K562 (cell line): Measurements from ENCODE around the gene SUMF2. TPM values are rescaled to one million over a fixed set of nuclear protein-coding genes. Genes with fewer than 3 reads are reported as not detected.

Source experiments
- CAMTA2 ChIP-seq: fragments of 250-450 bp; sonication (Bioruptor Pico); conservative IDR thresholded peaks from 2 replicates; pipeline ENCODE4 v1.5.1; 2022
- DACH1 ChIP-seq: fragments of 450-650 bp; IDR thresholded peaks from 2 replicates; pipeline ENCODE4 v1.6.1; 2018; ENCODE audit not compliant: partially characterized antibody
- FOXJ2 ChIP-seq: fragments of 200-800 bp; sonication (Bioruptor generic); IDR thresholded peaks from 2 replicates; pipeline ENCODE4 v1.6.1; 2016; ENCODE audit warnings: missing genetic modification characterization, missing compliant biosample characterization
- FOXM1 ChIP-seq, 2 experiments: fragments of 450-650 bp in 1 of 2; sonication (generic) in 1 of 2; formaldehyde crosslinking in 1 of 2; IDR thresholded peaks; 2 replicates each; pipeline versions ENCODE4 v1.6.1 to v1.9.0; 2017 to 2022; ENCODE audit warnings: low read depth in 2 of 2, mild to moderate bottlenecking in 2 of 2, missing genetic modification reagents in 1 of 2, moderate library complexity in 1 of 2
- LEF1 ChIP-seq: fragments of 450-650 bp; IDR thresholded peaks from 2 replicates; pipeline ENCODE4 v1.6.1; 2016; ENCODE audit warnings: mild to moderate bottlenecking
- MAX ChIP-seq: sonication (generic); formaldehyde crosslinking; IDR thresholded peaks from 2 replicates; pipeline ENCODE4 v1.9.0; 2022; ENCODE audit warnings: mild to moderate bottlenecking, missing genetic modification reagents
- MED1 ChIP-seq: sonication (generic); formaldehyde crosslinking; IDR thresholded peaks from 2 replicates; pipeline ENCODE4 v1.8.1; 2023; ENCODE audit warnings: missing genetic modification reagents, borderline replicate concordance
- NFATC3 ChIP-seq: fragments of 450-650 bp; IDR thresholded peaks from 2 replicates; pipeline ENCODE4 v1.6.1; 2017; ENCODE audit warnings: mild to moderate bottlenecking
- PHF20 ChIP-seq: fragments of 450-650 bp; IDR thresholded peaks from 2 replicates; pipeline ENCODE4 v1.6.1; 2018; ENCODE audit not compliant: partially characterized antibody
- RB1 ChIP-seq: fragments of 450-650 bp; IDR thresholded peaks from 2 replicates; pipeline ENCODE4 v1.6.1; 2017; ENCODE audit warnings: low read depth, mild to moderate bottlenecking
- RCOR1 ChIP-seq, 2 experiments: IDR thresholded peaks; 2 replicates each; pipeline ENCODE4 v1.6.1; 2012; ENCODE audit warnings: low read depth in 2 of 2, low read length in 2 of 2, borderline replicate concordance in 1 of 2, improper control_type of control experiment in 1 of 2
- RERE ChIP-seq: sonication (generic); formaldehyde crosslinking; IDR thresholded peaks from 2 replicates; pipeline ENCODE4 v1.8.0; 2023; ENCODE audit warnings: missing genetic modification reagents, mild to moderate bottlenecking, borderline replicate concordance
- TFAM ChIP-seq: fragments of 250-450 bp; sonication (Bioruptor Pico); conservative IDR thresholded peaks from 2 replicates; pipeline ENCODE4 v1.5.0; 2021; ENCODE audit warnings: mild to moderate bottlenecking, moderate library complexity
- ZNF184 ChIP-seq: sonication (generic); formaldehyde crosslinking; IDR thresholded peaks from 2 replicates; pipeline ENCODE4 v1.5.0; 2020; ENCODE audit warnings: missing genetic modification reagents
- ZNF232 ChIP-seq: sonication (generic); formaldehyde crosslinking; IDR thresholded peaks from 2 replicates; pipeline ENCODE4 v1.8.0; 2022; ENCODE audit warnings: mild to moderate bottlenecking, missing genetic modification reagents
- ZNF398 ChIP-seq: fragments of 250-450 bp; sonication (Bioruptor Pico); IDR thresholded peaks from 2 replicates; pipeline ENCODE4 v1.8.0; 2021; ENCODE audit warnings: moderate library complexity, mild to moderate bottlenecking, inconsistent platforms
- ZNF57 ChIP-seq: fragments of 450-650 bp; formaldehyde crosslinking; IDR thresholded peaks from 2 replicates; pipeline ENCODE4 v1.4.0; 2020; ENCODE audit warnings: mild to moderate bottlenecking, moderate library complexity
- polyA plus RNA-seq, 8 experiments: library from polyadenylated mRNA; depleted of rRNA in 4 of 8; stranded (reverse) in 5 of 8; unstranded in 3 of 8; fragments of >200 nt; fragmentation: Nextera tagmentation in 2 of 8; fragmentation: Illumina TruSeq in 1 of 8; extraction: Ambion mirVana in 2 of 8; extraction: Trizol in 1 of 8; gene quantifications; 2 replicates each; pipeline versions ENCODE4 v1.2.1 to v1.2.3, GENCODE V29; 2011 to 2014; ENCODE audit warnings: inconsistent platforms in 1 of 8, missing spikeins in 1 of 8
- total RNA-seq, 7 experiments: library from RNA; depleted of rRNA in 6 of 7; stranded (reverse); fragments of >200 nt in 6 of 7; fragmentation: Illumina TruSeq in 2 of 7; extraction: Trizol in 2 of 7; gene quantifications; 2 replicates each; pipeline versions ENCODE4 v1.2.1 to v1.2.3, GENCODE V29; 2011 to 2021; ENCODE audit warnings: low replicate concordance in 1 of 7
- TF ChIP-seq, protein P1 (sequence below): sonication (generic); formaldehyde crosslinking; IDR thresholded peaks from 2 replicates; pipeline ENCODE4 v1.8.0; 2022; ENCODE audit warnings: missing genetic modification reagents, mild to moderate bottlenecking, borderline replicate concordance

SUMF2 gene
- total and polyA plus RNA-seq, 9 of the 15 experiments (the other 6 are each of a cell fraction or from before 2014, with no cell fraction given): 39.0 to 113 (median 67.7) TPM

DNA sequence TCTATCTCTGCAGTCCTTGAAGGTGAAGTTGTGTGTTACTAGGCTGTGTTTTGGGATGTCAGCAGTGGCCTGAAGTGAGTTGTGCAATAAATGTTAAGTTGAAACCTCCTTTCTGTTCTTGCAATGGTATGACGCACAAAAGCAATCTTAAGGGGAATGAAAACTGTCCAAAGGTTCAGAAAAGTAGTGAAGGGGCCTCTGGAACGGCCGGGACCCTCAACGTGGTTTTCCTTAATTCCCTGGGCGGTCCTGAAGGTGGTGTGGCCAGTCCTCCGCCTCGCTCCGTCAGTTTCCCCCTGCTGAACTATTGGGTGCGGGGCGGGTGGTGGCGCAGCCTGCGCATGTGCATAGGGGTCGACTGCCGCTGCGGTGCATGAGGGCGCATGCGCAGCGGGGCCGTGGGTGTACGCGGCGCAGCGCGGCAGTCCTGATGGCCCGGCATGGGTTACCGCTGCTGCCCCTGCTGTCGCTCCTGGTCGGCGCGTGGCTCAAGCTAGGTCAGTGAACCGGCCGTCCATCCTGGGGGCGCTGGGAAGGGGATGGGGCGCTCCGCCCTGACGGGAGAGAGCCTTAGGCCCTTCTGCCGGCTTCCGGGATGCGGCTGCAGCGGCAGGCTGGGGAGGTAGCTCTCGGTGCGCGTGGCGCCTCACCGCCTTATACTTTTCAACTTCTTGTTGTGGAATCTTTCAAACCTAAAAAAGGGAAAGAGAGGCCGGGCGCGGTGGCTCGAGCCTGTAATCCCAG lies at the start of gene SUMF2 (continued):
- TF ChIP-seq RERE (CRISPR knock-in tag): no peak
- no peak for TF ChIP-seq FOXJ2 (tag)
- TF ChIP-seq ZNF232: no peak
- TF ChIP-seq, protein P1, sequence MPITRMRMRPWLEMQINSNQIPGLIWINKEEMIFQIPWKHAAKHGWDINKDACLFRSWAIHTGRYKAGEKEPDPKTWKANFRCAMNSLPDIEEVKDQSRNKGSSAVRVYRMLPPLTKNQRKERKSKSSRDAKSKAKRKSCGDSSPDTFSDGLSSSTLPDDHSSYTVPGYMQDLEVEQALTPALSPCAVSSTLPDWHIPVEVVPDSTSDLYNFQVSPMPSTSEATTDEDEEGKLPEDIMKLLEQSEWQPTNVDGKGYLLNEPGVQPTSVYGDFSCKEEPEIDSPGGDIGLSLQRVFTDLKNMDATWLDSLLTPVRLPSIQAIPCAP: no peak
- TF ChIP-seq NFATC3: 0 out of 2 replicates have a peak, but pooled peaks have one; percentile 47
- TF ChIP-seq MED1: no peak
- TF ChIP-seq LEF1: no peak
- TF ChIP-seq ZNF184: no peak
- TF ChIP-seq DACH1: no peak
- TF ChIP-seq PHF20: no peak
- peak; percentile 68 for TF ChIP-seq MAX (CRISPR knock-in tag)
- no peak for TF ChIP-seq ZNF398
- TF ChIP-seq RCOR1 (IDR thresholded peaks at IDR 0.05; ENCODE audit: borderline replicate concordance in 1 of 2, low read depth in 2 of 2, low read length in 2 of 2): 0 out of 4 replicates have a peak, but pooled peaks of 1 of the 2 experiments have one; percentile 24
- TF ChIP-seq FOXM1 (IDR thresholded peaks at IDR 0.05; ENCODE audit: low read depth): no peak
- peak; percentile 77; the same call in 1 of the 2 replicates for TF ChIP-seq FOXM1 (CRISPR knock-in tag; IDR thresholded peaks at IDR 0.05; ENCODE audit: low read depth)
- peak; percentile 74 for TF ChIP-seq RB1
- TF ChIP-seq CAMTA2 (CRISPR knock-in tag): peak; percentile 96
- TF ChIP-seq ZNF57 (CRISPR knock-in tag): no peak
- TF ChIP-seq TFAM: no peak
